Choroid plexus epithelial cell (primary cell): ENCODE measurements around the gene AKR1B15.

Source experiments
- DNase-seq: peaks from one replicate; pipeline ENCODE4 v3.0.0-alpha.2; 2010; ENCODE audit warnings: low read depth
- H3K4me3 ChIP-seq: 2 replicates; pipeline ENCODE4 v1.5.1; 2011; ENCODE audit warnings: low read depth, mild to moderate bottlenecking, control low read depth, low read length, moderate library complexity
- TF ChIP-seq, protein P1 (sequence below): conservative IDR thresholded peaks from 2 replicates; pipeline ENCODE4 v1.5.1; 2011; ENCODE audit warnings: low read depth, mild to moderate bottlenecking, control low read depth, inconsistent platforms, low read length, moderate library complexity

The AKR1B15 gene

DNA sequence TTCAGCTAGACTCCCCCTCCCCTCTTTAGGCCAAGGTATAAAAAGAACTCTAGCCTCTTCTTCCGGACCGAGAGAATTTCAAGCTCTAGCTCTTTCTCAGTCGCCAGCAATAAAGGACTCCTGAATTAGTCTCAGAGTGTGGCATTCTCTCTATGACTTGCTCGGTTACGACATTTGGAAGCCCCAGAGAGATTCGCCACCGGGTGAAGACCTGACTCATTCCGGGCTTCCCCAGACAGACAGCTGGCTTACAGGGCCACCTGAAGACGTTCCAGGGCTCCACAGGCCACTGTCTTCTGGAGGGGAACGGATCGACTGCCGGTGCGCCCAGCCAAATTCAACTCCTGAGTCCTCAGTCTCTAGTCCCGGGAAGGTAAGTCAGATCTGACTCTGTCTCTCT is at the start of gene AKR1B15:
AKR1B15 (plus strand) TSS at position 234 of the 400 bp plus-strand sequence. CDS start 15,510 bp downstream, outside the sequence.
- DNase-seq, result peak; percentile 39
- H3K4me3 ChIP-seq, result no peak within 1 kb of the TSS
- TF ChIP-seq, protein P1, sequence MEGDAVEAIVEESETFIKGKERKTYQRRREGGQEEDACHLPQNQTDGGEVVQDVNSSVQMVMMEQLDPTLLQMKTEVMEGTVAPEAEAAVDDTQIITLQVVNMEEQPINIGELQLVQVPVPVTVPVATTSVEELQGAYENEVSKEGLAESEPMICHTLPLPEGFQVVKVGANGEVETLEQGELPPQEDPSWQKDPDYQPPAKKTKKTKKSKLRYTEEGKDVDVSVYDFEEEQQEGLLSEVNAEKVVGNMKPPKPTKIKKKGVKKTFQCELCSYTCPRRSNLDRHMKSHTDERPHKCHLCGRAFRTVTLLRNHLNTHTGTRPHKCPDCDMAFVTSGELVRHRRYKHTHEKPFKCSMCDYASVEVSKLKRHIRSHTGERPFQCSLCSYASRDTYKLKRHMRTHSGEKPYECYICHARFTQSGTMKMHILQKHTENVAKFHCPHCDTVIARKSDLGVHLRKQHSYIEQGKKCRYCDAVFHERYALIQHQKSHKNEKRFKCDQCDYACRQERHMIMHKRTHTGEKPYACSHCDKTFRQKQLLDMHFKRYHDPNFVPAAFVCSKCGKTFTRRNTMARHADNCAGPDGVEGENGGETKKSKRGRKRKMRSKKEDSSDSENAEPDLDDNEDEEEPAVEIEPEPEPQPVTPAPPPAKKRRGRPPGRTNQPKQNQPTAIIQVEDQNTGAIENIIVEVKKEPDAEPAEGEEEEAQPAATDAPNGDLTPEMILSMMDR, result no peak

DNA sequence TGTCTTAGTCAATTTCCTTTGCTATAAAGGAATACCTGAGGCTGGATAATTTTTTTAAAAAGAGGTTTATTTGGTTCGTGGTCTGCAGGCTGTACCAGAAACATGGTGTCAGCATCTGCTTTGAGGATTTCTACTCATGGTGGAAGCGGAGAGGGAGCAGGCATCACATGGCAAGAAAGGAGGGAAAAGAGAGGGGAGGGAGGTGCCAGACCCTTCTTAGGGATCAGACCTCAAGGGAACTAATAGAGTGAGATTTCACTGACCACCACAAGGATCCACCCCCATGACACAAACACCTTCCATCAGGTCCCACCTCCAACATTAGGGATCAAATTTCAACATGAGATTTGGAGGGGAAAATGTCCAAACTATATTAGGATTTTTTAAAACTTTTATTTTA is 48.5 kb upstream of the AKR1B15 start:
- no peak for DNase-seq
- H3K4me3 ChIP-seq, result no peak overlapping the region
- TF ChIP-seq, protein P1, result no peak

DNA sequence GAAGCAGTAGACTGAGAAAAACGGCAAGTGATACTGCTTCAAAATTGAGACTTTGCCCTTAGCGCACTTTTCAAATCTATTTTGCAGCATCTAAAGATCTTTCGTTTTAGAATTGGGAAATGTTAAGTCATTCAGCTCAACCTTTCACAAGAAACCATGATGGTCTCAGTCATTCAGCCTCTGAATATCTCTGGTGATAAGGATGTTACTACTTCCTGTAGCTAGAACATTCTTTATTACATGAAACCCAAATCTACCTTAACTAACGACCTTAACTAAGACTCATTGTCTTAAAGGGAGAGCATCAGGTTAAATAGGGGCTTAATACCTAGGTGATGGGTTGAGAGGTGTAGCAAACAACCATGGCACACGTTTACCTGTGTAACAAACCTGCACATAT is 47.9 kb upstream of the AKR1B15 start:
- TF ChIP-seq, protein P1, result no peak
- no peak for DNase-seq
- no peak overlapping the region for H3K4me3 ChIP-seq

DNA sequence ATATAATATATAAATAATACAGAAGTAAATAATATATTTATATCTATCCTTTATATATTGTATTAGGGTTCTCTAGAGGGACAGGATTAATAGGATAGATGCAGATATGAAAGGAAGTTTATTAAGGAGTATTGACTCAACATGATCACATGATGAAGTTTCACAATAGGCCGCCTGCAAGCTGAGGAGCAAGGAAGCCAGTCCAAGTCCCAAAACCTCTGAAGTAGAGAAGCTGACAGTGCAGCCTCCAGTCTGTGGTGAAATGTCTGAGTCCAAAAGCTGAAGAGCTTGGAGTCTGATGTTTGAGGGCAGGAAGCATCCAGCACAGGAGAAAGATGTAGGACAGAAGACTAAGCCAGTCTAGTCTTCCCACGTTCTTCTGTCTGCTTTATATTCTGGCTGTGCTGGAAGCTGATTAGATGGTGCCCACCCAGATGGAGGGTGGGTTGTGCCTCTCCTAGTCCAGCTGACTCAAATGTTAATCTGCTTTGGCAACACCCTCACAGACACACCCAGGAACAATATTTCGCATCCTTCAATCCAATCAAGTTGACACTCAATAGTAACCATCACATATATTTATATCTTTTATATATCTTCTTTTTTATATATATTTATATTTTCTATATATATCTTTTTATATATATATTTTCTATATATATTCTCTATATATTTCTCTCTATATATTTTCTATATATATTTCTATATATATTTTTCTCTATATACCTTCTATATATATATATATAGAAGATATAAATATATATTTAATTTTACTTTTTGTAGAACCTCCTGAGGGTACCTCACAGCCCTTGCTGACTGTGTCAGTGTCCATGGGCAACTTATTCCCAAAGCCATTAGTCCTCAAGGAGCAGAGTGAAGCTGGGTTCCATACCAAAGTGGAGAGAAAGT is 46.2 kb upstream of the AKR1B15 start:
- TF ChIP-seq, protein P1, result no peak
- no peak overlapping the region for H3K4me3 ChIP-seq
- DNase-seq, result peak; percentile 80

DNA sequence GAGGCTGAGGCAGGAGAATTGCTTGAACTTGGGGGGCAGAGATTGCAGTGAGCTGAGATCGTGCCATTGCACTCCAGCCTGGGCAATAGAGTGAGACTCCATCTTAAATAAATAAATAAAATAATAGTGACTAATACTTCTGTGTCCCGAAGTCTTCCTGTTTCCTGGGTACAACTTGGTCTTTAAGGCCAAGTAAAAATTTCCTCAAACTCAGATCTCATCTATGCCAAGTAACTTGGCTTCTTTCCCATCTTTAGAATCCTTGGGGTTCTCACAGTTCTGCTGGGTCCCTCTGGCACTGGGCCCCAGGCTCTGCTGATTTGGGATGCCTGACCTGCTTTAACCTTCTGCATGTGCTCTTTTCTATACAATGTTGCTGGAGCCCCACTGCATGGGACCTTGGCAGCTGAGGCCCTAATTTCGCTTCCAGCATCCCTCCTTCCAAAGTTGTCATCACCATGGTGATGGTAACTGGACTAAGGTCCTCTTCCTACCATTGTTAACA is 44.2 kb upstream of the AKR1B15 start:
- TF ChIP-seq, protein P1, result no peak
- DNase-seq, result no peak
- H3K4me3 ChIP-seq, result no peak overlapping the region

DNA sequence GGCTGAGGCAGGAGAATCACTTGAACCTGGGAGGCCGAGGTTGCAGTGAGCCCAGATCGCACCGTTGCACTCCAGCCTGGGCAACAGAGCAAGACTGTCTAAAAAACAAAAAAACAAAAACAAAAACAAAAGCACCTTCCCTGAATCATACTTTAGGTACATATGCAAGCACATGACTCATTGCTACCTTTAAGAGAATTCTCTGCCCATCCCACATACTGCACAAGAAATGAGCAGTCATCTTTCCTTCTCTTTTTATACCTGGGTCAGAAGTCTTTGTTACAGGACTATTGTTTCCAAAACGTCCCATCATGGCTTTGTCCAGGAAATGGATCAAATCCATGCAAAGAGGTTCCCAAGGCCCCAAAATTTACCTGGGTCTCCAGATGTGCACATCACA is 43.1 kb upstream of the AKR1B15 start:
- no peak overlapping the region for H3K4me3 ChIP-seq
- no peak for DNase-seq
- TF ChIP-seq, protein P1, result no peak
